Activated CD4-positive, CD25-positive, alpha-beta regulatory T cell treated with anti-CD3 and anti-CD28 coated beads, Interleukin-2, amount 50 U/mL, for 72 hours (primary cell): Measurements from ENCODE around the gene GEMIN7.

Source experiments
- DNase-seq: peaks from one replicate; pipeline ENCODE4 v3.0.0; 2021

GEMIN7 gene

GRCh38 chr19:45063851-45064801 lies 14.9 kb upstream of the GEMIN7 start:
- DNase-seq = no peak

DNA sequence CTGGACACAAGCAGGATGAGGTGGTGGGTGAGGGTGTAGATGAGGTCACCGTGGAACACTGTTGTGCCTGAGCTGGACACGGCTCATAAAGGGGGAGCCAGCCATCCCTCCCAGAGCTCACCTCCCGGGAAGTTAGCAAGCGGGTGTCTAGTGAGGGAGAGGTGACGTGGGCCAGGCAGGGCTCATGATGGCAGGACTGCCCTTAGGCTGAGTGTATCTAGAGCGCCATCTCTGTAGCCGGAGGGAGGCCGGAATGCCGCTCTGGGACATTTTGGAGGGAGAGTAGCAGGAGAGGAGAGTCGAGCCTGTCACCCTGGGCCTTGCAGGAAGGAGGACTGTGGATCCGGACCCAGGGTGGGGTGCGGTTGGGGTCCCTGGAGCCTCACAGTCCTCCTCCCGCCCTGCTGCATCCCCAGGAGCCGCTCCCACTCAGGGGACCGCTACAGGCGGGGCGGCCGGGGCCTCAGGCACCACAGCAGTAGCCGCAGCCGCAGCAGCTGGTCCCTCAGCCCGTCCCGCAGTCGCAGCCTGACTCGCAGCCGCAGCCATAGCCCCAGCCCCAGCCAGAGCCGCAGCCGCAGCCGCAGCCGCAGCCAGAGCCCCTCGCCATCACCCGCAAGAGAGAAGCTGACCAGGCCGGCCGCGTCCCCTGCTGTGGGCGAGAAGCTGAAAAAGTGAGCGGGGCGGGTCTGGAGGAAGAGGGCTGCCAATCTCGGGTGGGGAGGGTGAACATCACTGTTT lies 12.0 kb upstream of the GEMIN7 start:
- no peak for DNase-seq

- no peak for DNase-seq
Measured at GRCh38 chr19:45068041-45068440, 11.0 kb upstream of the GEMIN7 start.

DNA sequence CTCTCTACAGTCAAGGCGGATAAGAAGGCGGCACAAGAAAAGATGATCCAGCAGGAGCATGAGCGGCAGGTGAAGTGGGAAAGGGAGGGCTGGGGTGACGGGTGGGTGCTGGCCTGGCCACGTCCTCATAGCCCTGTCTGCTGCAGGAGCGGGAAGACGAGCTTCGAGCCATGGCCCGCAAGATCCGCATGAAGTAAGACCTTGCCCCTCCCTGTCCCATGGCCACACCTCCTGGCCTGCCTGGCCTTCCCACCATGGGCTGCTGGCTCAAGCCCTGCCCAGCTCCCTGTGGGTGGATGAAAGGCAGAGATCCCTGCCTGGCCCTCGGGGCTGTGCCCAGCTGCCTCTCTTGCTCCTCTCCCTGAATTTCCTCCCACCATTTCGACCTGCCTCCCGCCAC lies 10.0 kb upstream of the GEMIN7 start:
- no peak for DNase-seq

DNA sequence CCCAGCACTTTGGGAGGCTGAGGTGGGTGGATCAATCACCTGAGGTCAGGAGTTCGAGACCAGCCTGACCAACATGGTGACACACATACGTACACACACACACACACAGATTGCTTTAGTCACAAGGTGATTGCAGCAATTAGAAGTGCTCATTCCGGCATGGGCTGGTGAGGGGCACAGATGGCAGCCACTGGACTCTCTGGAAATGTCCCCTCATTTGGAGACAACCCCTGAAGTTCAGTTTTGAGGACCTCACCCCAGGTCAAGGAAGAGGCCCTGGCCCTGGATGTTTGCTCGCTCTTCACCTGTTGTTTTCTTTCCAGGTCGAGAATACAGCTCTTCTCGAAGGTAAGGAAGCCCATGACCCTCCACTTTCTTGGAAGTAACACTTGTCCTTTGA lies 8.8 kb upstream of the GEMIN7 start:
- no peak for DNase-seq

DNA sequence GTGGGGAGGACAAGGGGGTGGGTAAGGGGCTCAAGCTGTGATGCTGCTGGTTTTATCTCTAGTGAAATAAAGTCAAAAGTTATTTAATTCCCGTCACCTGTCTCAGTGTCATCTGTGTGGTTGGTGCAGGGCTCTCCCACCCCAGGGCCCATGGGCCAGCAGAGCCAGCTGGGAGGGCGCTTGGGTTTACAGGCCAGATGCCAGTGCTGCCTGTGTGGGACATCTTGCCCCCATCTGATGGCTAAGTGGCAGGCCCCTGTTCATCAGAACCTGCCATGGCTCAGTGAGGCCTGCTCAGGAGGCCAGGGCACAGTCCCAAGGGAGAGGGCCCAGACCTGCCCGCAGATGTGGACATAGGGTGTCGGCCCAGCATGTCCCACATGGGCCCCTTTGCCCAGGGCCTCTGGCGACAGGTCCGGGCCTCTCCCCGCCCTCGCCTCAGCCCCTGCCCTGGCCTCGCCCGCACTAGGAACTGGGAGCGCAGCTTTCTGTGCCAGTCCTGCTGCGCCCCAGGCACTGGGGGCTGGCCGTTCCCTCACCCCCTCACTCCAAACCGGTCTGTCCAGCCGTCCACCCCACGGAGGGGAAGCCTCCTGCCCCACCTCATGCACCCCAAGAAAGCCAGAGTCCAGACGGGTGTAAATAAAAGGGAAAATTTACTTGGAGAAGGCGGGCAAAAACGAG lies 8.1 kb upstream of the GEMIN7 start:
- no peak for DNase-seq

DNA sequence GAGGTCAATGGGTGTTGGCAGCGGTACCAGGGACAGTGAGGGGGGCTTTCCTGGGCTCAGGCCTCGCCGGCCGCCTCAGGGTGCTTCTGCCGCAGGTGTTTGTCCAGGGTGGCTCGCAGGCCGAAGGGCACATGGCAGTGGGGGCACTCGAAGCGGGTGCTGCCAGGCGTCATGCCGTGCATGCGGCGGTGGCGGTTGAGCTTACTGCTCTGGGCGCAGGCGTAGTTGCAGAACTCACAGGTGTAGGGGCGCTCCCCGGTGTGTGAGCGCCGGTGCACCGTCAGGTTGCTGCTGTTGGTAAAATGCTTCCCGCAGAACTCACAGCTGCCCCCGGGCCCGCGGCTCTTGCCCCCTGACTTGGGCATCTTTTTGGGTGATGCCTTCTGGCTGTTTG lies 7.5 kb upstream of the GEMIN7 start:
- no peak for DNase-seq

GRCh38 chr19:45071969-45072790 lies 6.9 kb upstream of the GEMIN7 start:
- DNase-seq = no peak

DNA sequence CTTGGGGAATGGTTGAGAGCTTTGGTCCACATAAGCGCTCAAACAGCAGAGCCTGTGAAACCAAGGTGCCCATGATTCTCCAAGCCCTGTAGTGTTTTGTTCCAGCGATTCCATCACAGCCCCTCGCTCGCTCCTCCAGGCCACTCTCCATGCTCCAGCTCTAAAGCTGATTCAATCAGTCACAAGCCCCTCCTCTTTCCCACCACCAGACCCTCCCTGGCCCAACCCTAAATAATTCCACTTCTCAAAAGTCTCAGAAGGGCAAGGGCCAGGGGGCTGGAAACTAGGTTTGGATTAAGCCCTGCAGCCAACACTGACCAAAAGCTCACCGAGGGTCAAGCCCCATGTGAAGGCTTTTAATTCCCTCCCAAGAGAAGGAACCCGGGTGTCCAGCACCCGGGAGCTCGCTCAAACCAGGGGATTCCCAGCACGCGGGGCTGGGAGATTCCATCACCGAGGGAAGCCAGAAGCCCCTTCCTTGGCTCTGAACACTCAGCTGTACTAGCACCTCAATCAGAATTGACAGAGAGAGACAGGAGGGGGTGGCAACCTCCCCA lies 4.2 kb upstream of the GEMIN7 start:
- no peak for DNase-seq

GRCh38 chr19:45075301-45076028 lies 3.6 kb upstream of the GEMIN7 start:
- peak; percentile 57 for DNase-seq

GRCh38 chr19:45076029-45076850 lies 2.8 kb upstream of the GEMIN7 start, which contains the start of gene ZNF296:
ZNF296 (minus strand) TSS chr19:45076478; CDS start chr19:45076373, 105 bp downstream.
- DNase-seq = peak; percentile 86

GRCh38 chr19:45076851-45077730 lies 2.0 kb upstream of the GEMIN7 start:
- no peak for DNase-seq

- DNase-seq = no peak
Measured at GRCh38 chr19:45078390-45079062, 534 bp upstream of the GEMIN7 start.

DNA sequence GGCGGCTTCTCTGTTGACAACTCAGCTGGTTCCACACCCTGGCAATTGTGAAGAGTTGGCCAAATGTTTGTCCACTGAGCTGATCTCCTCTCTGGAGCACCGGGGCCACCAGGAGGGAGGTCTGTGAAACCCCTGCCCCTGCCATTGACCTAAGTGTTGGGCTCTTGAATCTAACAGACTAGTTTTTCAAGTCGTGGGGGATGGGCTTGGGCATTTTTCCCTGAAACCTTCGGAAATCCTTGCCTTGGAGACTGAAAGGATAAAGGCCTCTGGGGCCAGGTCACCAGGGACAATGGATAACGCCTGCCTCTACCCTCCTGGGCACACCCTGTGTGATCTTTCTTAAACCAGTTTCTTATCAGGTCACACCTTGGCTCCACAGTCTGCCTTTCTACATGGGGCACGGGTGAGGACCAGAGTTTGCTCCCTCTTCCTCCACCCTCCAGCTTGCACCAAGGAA lies 881 bp downstream of the GEMIN7 start:
- no peak for DNase-seq

- no peak for DNase-seq
Measured at GRCh38 chr19:45082170-45082569, 3.1 kb downstream of the GEMIN7 start.

DNA sequence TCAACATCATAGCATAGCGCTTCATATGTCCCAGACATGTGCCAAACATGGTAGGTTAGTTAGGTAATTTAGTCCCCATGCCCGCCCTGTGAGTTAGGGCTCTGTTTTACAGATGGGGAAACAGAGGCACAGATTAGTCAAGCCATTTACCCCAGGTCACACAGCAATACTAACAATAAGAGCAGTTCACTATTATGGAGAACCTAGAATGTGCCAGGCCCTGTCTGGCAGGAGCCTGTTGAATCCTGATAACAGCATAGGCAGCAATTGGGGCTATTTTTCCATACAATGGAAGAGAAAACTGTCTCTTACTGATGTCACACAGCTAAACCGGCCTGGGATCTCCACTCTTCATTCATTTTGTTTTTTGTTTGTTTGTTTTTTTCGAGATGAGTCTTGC lies 7.4 kb downstream of the GEMIN7 start:
- no peak for DNase-seq

DNA sequence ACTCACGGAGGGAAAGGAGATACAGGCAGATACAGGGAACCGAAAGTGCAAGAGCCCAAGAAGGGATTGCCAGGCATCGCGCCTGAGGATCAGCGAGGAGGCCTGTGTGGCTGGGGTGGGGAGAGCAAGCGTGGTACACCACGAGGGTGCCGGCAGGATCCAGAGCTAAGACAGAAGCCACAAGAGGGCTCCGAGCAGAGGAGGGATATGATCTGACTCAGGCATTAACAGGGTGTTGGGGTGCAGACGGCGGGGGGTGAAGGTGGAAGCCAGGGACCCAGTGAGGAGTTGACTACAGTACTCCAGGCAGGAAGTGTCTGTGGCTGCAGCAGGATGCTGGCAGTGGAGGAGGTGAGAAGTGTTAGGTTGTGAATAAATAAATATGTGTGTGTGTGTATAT lies 8.5 kb downstream of the GEMIN7 start:
- DNase-seq = no peak

DNA sequence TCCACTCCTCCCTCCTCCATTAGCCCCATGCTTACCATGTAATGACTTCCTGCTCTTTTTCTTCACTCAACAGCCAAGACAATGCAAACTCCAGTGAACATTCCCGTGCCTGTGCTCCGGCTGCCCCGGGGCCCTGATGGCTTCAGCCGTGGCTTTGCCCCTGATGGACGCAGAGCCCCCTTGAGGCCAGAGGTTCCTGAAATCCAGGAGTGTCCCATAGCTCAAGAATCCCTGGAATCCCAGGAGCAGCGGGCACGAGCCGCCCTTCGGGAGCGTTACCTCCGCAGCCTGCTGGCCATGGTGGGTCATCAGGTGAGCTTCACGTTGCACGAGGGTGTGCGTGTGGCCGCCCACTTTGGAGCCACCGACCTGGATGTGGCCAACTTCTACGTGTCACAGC lies 11.0 kb downstream of the GEMIN7 start:
- no peak for DNase-seq

- DNase-seq = no peak
Measured at GRCh38 chr19:45090606-45091005, 11.5 kb downstream of the GEMIN7 start.
